Measurements from ENCODE around the gene SOX5.

DNA sequence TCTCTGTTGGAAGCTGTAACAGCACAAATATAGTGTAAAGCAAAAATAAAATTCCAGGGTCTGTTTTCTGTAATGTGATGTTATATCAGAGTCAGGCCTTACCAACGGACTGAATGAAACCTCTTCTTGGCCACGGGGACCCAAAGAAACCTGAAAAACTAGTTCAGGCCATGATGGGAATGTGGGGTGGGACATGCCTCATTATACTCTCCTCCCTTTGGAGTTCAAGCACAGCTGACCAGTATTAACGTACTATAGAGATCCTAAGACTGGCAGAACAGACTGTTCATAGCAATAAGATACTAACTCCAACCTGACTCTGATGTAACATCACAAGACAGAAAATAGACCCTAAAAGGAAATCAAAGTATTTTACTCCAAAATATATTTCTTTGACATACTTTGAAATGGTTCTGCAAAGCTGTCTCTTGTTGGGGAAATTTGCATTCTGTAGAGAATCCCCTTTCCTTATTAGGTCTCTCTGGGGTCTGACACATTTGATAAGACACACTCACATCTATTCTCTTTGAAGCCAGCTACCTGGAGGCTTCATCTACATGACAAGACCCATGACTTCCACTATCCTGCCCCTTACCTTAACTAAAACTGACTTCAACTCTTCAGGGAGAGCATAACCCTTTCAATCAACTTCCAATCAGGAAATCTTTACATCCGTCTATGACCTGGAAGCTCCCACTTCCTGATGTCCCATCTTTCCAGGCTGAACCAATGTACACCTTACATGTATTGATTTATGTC, 444.6 kb downstream of the SOX5 start:
- TF ChIP-seq, protein P1, sequence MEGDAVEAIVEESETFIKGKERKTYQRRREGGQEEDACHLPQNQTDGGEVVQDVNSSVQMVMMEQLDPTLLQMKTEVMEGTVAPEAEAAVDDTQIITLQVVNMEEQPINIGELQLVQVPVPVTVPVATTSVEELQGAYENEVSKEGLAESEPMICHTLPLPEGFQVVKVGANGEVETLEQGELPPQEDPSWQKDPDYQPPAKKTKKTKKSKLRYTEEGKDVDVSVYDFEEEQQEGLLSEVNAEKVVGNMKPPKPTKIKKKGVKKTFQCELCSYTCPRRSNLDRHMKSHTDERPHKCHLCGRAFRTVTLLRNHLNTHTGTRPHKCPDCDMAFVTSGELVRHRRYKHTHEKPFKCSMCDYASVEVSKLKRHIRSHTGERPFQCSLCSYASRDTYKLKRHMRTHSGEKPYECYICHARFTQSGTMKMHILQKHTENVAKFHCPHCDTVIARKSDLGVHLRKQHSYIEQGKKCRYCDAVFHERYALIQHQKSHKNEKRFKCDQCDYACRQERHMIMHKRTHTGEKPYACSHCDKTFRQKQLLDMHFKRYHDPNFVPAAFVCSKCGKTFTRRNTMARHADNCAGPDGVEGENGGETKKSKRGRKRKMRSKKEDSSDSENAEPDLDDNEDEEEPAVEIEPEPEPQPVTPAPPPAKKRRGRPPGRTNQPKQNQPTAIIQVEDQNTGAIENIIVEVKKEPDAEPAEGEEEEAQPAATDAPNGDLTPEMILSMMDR (conservative IDR thresholded peaks at IDR 0.05; ENCODE audit: low read length): no peak
- TF ChIP-seq EZH2phosphoT487 (IDR thresholded peaks at IDR 0.05; ENCODE audit: borderline replicate concordance): no peak
